Astrocyte (in vitro differentiated cells and primary cell): Measurements from ENCODE around the gene SLC43A2.

Experiments used
- EZH2 ChIP-seq: IDR thresholded peaks from 2 replicates; pipeline ENCODE4 v1.6.1; 2012; ENCODE audit warnings: mild to moderate bottlenecking, low read length, inconsistent platforms; ENCODE audit not compliant: insufficient read depth
- TF ChIP-seq, protein P1 (sequence below): IDR thresholded peaks from 2 replicates; pipeline ENCODE4 v1.5.1; 2011; ENCODE audit warnings: low read depth, mild to moderate bottlenecking, inconsistent platforms, low read length, moderate library complexity; ENCODE audit not compliant: insufficient read depth

GRCh38 chr17:1635675-1636465 lies 7.2 kb upstream of the SLC43A2 start:
- TF ChIP-seq, protein P1, sequence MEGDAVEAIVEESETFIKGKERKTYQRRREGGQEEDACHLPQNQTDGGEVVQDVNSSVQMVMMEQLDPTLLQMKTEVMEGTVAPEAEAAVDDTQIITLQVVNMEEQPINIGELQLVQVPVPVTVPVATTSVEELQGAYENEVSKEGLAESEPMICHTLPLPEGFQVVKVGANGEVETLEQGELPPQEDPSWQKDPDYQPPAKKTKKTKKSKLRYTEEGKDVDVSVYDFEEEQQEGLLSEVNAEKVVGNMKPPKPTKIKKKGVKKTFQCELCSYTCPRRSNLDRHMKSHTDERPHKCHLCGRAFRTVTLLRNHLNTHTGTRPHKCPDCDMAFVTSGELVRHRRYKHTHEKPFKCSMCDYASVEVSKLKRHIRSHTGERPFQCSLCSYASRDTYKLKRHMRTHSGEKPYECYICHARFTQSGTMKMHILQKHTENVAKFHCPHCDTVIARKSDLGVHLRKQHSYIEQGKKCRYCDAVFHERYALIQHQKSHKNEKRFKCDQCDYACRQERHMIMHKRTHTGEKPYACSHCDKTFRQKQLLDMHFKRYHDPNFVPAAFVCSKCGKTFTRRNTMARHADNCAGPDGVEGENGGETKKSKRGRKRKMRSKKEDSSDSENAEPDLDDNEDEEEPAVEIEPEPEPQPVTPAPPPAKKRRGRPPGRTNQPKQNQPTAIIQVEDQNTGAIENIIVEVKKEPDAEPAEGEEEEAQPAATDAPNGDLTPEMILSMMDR = no peak
- TF ChIP-seq EZH2 = no peak
